PC-9 (cell line): ENCODE results near the gene KLF4. TPM values are rescaled to one million over a fixed set of nuclear protein-coding genes. Genes with fewer than 3 reads are reported as not detected.

Experiments
- BruUV-seq: library from RNA; stranded (reverse); fragments of 400-500 nt; replicated peaks from 2 replicates; lab custom pipeline; 2021; lab: Mats Ljungman, UMichigan
- CTCF ChIA-PET: fragments of 300-600 bp; sonication (Branson Sonifier 250); formaldehyde crosslinking; loops from one replicate; lab custom pipeline; 2022; ENCODE audit warnings: antibody characterized with exemption; lab: Charles Lee
- POLR2A ChIA-PET: fragments of 300-600 bp; sonication (Branson Sonifier 250); formaldehyde crosslinking; loops from one replicate; lab custom pipeline; 2022; ENCODE audit warnings: antibody characterized with exemption; ENCODE audit not compliant: unreplicated experiment; lab: Charles Lee
- DNase-seq, 2 experiments: peaks; one replicate each; pipeline versions ENCODE4 v3.0.0 to v3.0.0-alpha.2; 2015 to 2022; ENCODE audit warnings: mixed read lengths in 1 of 2
- H2AFZ ChIP-seq: fragments of 200-600 bp; sonication (generic); 2 replicates; pipeline ENCODE4 v1.8.1; 2017; ENCODE audit warnings: antibody characterized with exemption
- H3F3A ChIP-seq: fragments of 200-600 bp; sonication (generic); 2 replicates; pipeline ENCODE4 v1.8.1; 2017; ENCODE audit warnings: antibody characterized with exemption, mild to moderate bottlenecking, low read depth; ENCODE audit not compliant: insufficient read depth
- H3K27ac ChIP-seq: fragments of 200-600 bp; sonication (generic); 2 replicates; pipeline ENCODE4 v1.6.1; 2016; ENCODE audit warnings: mixed run types
- H3K27me3 ChIP-seq: fragments of 200-600 bp; sonication (generic); 2 replicates; pipeline ENCODE4 v1.6.1; 2016; ENCODE audit warnings: low read depth, mixed run types; ENCODE audit not compliant: insufficient read depth
- H3K36me3 ChIP-seq: fragments of 200-600 bp; sonication (generic); 2 replicates; pipeline ENCODE4 v1.6.1; 2016; ENCODE audit warnings: low read depth, mixed run types
- H3K4me1 ChIP-seq: fragments of 200-600 bp; sonication (generic); replicated peaks from 2 replicates; pipeline ENCODE4 v1.6.1; 2016; ENCODE audit warnings: mixed run types; ENCODE audit not compliant: insufficient read depth
- H3K4me2 ChIP-seq: fragments of 200-600 bp; sonication (generic); 2 replicates; pipeline ENCODE4 v1.6.1; 2017; ENCODE audit warnings: mixed run types
- H3K4me3 ChIP-seq: fragments of 200-600 bp; sonication (generic); 2 replicates; pipeline ENCODE4 v1.6.1; 2016; ENCODE audit warnings: mixed run types
- H3K79me2 ChIP-seq: fragments of 200-600 bp; sonication (generic); 2 replicates; pipeline ENCODE4 v1.6.1; 2017; ENCODE audit warnings: low read depth, mixed run types
- H3K9me2 ChIP-seq: fragments of 200-600 bp; sonication (generic); 2 replicates; pipeline ENCODE4 v1.8.1; 2017; ENCODE audit warnings: mild to moderate bottlenecking; ENCODE audit not compliant: insufficient read depth
- H3K9me3 ChIP-seq: fragments of 200-600 bp; sonication (generic); 2 replicates; pipeline ENCODE4 v1.8.1; 2016; ENCODE audit warnings: low read depth; ENCODE audit not compliant: insufficient read depth
- H4K20me1 ChIP-seq: fragments of 200-600 bp; sonication (generic); 2 replicates; pipeline ENCODE4 v1.8.1; 2017; ENCODE audit not compliant: insufficient read depth
- CTCF ChIP-seq: fragments of 200-600 bp; sonication (generic); conservative IDR thresholded peaks from 2 replicates; pipeline ENCODE4 v1.6.1; 2017; ENCODE audit warnings: mixed run types, antibody characterized with exemption, mild to moderate bottlenecking, moderate library complexity
- EZH2 ChIP-seq: fragments of 200-600 bp; sonication (generic); IDR thresholded peaks from 2 replicates; pipeline ENCODE4 v1.8.0; 2017; ENCODE audit warnings: antibody characterized with exemption, low read depth
- intact Hi-C: fragments of 100-400 bp; cut with micrococcal nuclease; formaldehyde crosslinking; loops from one replicate; pipeline ENCODE4 v1.10.0; 2022; ENCODE audit not compliant: unreplicated experiment
- total RNA-seq: library from RNA; stranded (reverse); gene quantifications from 2 replicates; pipeline ENCODE4 v1.2.3, GENCODE V29; 2021

Gene KLF4
- total RNA-seq, 1 experiment from 2014 or later: 48.5 TPM

- Histone ChIP-seq H3K27ac (no peak overlapping the region), H3K4me2 (no peak overlapping the region), H4K20me1 (no peaks in the 10 kb centered on the region), H3K27me3 (no peaks in the 10 kb centered on the region), H3K79me2 (no peaks in the 10 kb centered on the region), H3K4me1 (no peaks in the 10 kb centered on the region), H3K9me2 (no peaks in the 10 kb centered on the region), H3K9me3 (no peaks in the 10 kb centered on the region), H3K4me3 (no peak overlapping the region), H2AFZ (no peak overlapping the region), H3F3A (no peaks in the 10 kb centered on the region), H3K36me3 (no peaks in the 10 kb centered on the region)
- ChIA-PET CTCF (no interaction called here), POLR2A (no interaction called here)
- BruUV-seq: no TSS peak
- no peak for TF ChIP-seq EZH2
- no peak for TF ChIP-seq CTCF
- no peak for DNase-seq
- intact Hi-C loops: no loop called here
Measured at GRCh38 chr9:107455425-107456135, 34.0 kb downstream of the KLF4 start.

GRCh38 chr9:107453479-107453878, 36.1 kb downstream of the KLF4 start:
- no peaks in the 10 kb centered on the region for H3K27me3 ChIP-seq
- intact Hi-C loops: no loop called here
- POLR2A ChIA-PET: no interaction called here
- no peak overlapping the region for H3K4me3 ChIP-seq
- no peak overlapping the region for H3K4me2 ChIP-seq
- no TSS peak for BruUV-seq
- DNase-seq: no peak
- TF ChIP-seq CTCF: no peak
- TF ChIP-seq EZH2: no peak
- no peaks in the 10 kb centered on the region for H3K9me2 ChIP-seq
- no peaks in the 10 kb centered on the region for H3F3A ChIP-seq
- CTCF ChIA-PET: no interaction called here
- H3K27ac ChIP-seq: no peak overlapping the region
- no peaks in the 10 kb centered on the region for H3K9me3 ChIP-seq
- H4K20me1 ChIP-seq: no peaks in the 10 kb centered on the region
- no peaks in the 10 kb centered on the region for H3K36me3 ChIP-seq
- no peaks in the 10 kb centered on the region for H3K79me2 ChIP-seq
- no peaks in the 10 kb centered on the region for H3K4me1 ChIP-seq
- H2AFZ ChIP-seq: no peak overlapping the region

DNA sequence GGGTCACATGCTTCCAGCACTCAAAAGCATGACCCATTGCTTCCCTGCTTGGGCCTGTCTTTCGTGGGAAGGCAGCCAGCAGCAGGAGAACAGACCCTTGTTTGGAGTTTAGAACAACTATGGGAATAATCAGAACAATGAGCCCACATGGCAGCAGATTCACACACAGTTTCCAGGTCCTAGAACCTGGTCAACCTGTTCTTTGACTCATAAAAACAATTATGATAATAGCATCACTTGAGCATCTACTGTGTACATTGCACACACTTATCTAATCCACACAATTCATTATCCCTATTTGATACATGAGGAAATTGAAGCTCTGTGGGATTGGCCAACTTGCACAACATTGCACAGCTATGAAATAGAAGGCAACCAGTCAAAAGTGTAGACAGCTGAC, 41.7 kb downstream of the KLF4 start:
- peak in 1 of 2 experiments; percentile 63 for DNase-seq
- Histone ChIP-seq H3K4me2 (no peak overlapping the region), H3K9me3 (no peaks in the 10 kb centered on the region), H4K20me1 (no peaks in the 10 kb centered on the region), H2AFZ (no peak overlapping the region), H3K27ac (no peak overlapping the region), H3F3A (no peaks in the 10 kb centered on the region), H3K79me2 (no peaks in the 10 kb centered on the region), H3K4me1 (no peaks in the 10 kb centered on the region), H3K4me3 (no peak overlapping the region), H3K36me3 (no peaks in the 10 kb centered on the region), H3K9me2 (no peaks in the 10 kb centered on the region), H3K27me3 (no peaks in the 10 kb centered on the region)
- intact Hi-C loops: no loop called here
- no TSS peak for BruUV-seq
- ChIA-PET POLR2A (no interaction called here), CTCF (no interaction called here)
- no peak for TF ChIP-seq CTCF
- TF ChIP-seq EZH2: no peak
